Peyer's patch (tissue), 4 donors: Measurements from ENCODE around the gene VPS13A. TPM values are rescaled to one million over a fixed set of nuclear protein-coding genes. Genes with fewer than 3 reads are reported as not detected.

Experiments
- DNase-seq, 3 donors: peaks; one replicate each; pipeline ENCODE4 v3.0.0-alpha.2; 2017 to 2019
- H3K27ac ChIP-seq, 4 donors: fragments of 200-600 bp; sonication (generic); one replicate each; pipeline ENCODE4 v1.5.1; 2016 to 2019
- H3K27me3 ChIP-seq, 2 donors: fragments of 200-600 bp; sonication (generic); one replicate each; pipeline ENCODE4 v1.5.1; 2019
- H3K36me3 ChIP-seq, 3 donors: fragments of 200-600 bp; sonication (generic); one replicate each; pipeline ENCODE4 v1.5.1; 2016 to 2019
- H3K4me1 ChIP-seq, 4 donors: fragments of 200-600 bp; sonication (generic); one replicate each; pipeline ENCODE4 v1.5.1; 2016 to 2019
- H3K4me3 ChIP-seq, 4 donors: fragments of 200-600 bp; sonication (generic); 1 replicate in 3 of 4; 2 replicates in 1 of 4; pipeline ENCODE4 v1.5.1; 2016 to 2019; ENCODE audit warnings: mild to moderate bottlenecking in 1 of 4
- H3K9me3 ChIP-seq, 4 donors: fragments of 200-600 bp; sonication (generic); one replicate each; pipeline ENCODE4 v1.5.1; 2016 to 2019; ENCODE audit warnings: mild to moderate bottlenecking in 1 of 4
- POLR2A ChIP-seq, 2 donors: fragments of 450-650 bp; IDR thresholded peaks; one replicate each; pipeline ENCODE4 v1.5.1; 2017; ENCODE audit warnings: antibody characterized with exemption in 2 of 2, mild to moderate bottlenecking in 2 of 2, moderate library complexity in 2 of 2
- total RNA-seq, 4 donors: library from RNA; depleted of rRNA; stranded (reverse); fragments of >200 nt; gene quantifications; one replicate each; pipeline ENCODE4 v1.1.0, GENCODE V29; 2016
- TF ChIP-seq, protein P1 (sequence below), 6 experiments: fragments of 450-650 bp in 4 of 6; fragments of 200-600 bp in 2 of 6; sonication (generic) in 1 of 6; IDR thresholded peaks; one replicate each; pipeline ENCODE4 v1.5.1; 2017 to 2019; ENCODE audit warnings: antibody characterized with exemption in 6 of 6, mild to moderate bottlenecking in 3 of 6, moderate library complexity in 1 of 6

The VPS13A gene
- total RNA-seq, 4 donors from 2014 or later: 81.7 to 197 (median 169) TPM

DNA sequence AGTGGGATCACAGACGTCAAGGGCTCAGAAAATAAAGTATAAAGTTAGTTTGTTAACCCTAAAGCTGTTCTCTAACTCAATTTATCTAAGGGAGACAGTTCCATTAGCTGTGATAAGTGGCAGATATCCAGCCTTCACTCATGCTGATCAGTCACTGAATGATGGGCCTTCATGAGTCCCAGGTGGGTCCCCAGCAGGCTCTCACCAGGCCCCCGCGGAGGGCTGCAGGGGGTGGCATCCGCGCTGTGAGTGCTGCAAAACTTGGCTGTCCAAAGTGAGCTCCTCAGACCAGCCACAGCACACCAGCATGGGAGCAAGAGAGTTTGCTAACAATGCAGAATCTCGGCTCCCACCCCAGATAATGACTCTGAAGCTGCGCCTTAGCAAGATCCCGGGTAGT, 283.6 kb downstream of the VPS13A start:
- Histone ChIP-seq H3K4me1 (no peaks in the 10 kb centered on the region), H3K27ac (no peak overlapping the region), H3K27me3 (no peaks in the 10 kb centered on the region), H3K4me3 (no peak overlapping the region), H3K36me3 (no peaks in the 10 kb centered on the region), H3K9me3 (no peaks in the 10 kb centered on the region)
- no peak for DNase-seq
- no peak for TF ChIP-seq POLR2A (IDR thresholded peaks at IDR 0.05)
- TF ChIP-seq, protein P1, sequence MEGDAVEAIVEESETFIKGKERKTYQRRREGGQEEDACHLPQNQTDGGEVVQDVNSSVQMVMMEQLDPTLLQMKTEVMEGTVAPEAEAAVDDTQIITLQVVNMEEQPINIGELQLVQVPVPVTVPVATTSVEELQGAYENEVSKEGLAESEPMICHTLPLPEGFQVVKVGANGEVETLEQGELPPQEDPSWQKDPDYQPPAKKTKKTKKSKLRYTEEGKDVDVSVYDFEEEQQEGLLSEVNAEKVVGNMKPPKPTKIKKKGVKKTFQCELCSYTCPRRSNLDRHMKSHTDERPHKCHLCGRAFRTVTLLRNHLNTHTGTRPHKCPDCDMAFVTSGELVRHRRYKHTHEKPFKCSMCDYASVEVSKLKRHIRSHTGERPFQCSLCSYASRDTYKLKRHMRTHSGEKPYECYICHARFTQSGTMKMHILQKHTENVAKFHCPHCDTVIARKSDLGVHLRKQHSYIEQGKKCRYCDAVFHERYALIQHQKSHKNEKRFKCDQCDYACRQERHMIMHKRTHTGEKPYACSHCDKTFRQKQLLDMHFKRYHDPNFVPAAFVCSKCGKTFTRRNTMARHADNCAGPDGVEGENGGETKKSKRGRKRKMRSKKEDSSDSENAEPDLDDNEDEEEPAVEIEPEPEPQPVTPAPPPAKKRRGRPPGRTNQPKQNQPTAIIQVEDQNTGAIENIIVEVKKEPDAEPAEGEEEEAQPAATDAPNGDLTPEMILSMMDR (IDR thresholded peaks at IDR 0.05): no peak

DNA sequence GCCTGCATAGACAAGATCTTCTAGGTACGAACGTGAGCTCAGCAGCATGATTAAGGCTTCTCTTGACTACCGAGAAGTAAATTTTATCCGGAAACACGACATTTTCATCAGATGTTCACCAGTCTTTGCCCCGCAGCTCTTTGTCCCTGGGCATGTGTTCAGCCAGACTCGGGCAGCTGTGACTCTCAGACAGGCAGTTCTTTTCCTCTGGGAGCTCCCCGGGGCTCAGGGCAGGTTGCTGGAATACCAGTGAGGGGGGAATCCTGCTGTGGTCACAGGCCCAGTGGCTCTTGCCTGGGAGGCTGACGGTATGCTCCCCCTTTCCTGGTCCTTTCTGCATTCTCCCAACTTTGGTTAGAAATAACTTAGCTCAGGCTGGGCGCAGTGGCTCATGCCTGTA, 284.7 kb downstream of the VPS13A start:
- H3K4me3 ChIP-seq: no peak overlapping the region
- H3K27me3 ChIP-seq: no peaks in the 10 kb centered on the region
- H3K36me3 ChIP-seq: no peaks in the 10 kb centered on the region
- no peak overlapping the region for H3K27ac ChIP-seq
- TF ChIP-seq, protein P1 (IDR thresholded peaks at IDR 0.05): no peak
- no peak for TF ChIP-seq POLR2A (IDR thresholded peaks at IDR 0.05)
- no peak for DNase-seq
- H3K4me1 ChIP-seq: no peaks in the 10 kb centered on the region
- no peaks in the 10 kb centered on the region for H3K9me3 ChIP-seq

DNA sequence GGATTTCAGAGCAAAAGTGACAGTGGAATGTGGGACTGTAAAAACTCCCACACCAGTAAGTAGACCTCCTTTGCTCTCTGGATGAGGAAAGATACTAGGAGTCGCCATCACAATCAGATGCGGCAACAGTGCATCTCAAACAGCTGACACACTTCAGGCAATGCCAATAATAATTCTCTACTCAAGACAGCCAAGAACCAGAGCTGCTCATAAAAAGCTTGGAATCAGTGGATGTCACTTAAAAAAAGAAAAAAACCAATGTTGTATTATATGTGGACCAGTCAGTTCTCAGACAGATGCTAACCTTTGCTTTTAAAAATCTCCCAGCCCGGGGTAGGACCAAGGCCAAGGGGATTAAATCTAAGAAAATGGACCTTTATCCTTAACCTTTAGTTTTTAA, 285.8 kb downstream of the VPS13A start:
- Histone ChIP-seq H3K4me3 (no peak overlapping the region), H3K4me1 (no peaks in the 10 kb centered on the region), H3K9me3 (no peaks in the 10 kb centered on the region), H3K27ac (no peak overlapping the region), H3K36me3 (no peaks in the 10 kb centered on the region), H3K27me3 (no peaks in the 10 kb centered on the region)
- TF ChIP-seq, protein P1 (IDR thresholded peaks at IDR 0.05): no peak
- TF ChIP-seq POLR2A (IDR thresholded peaks at IDR 0.05): no peak
- no peak for DNase-seq

GRCh38 chr9:77464661-77465060, 287.3 kb downstream of the VPS13A start:
- no peaks in the 10 kb centered on the region for H3K9me3 ChIP-seq
- H3K4me1 ChIP-seq: no peaks in the 10 kb centered on the region
- TF ChIP-seq, protein P1 (IDR thresholded peaks at IDR 0.05): no peak
- TF ChIP-seq POLR2A (IDR thresholded peaks at IDR 0.05): no peak
- no peak overlapping the region for H3K27ac ChIP-seq
- no peaks in the 10 kb centered on the region for H3K27me3 ChIP-seq
- no peak for DNase-seq
- no peaks in the 10 kb centered on the region for H3K36me3 ChIP-seq
- no peak overlapping the region for H3K4me3 ChIP-seq

DNA sequence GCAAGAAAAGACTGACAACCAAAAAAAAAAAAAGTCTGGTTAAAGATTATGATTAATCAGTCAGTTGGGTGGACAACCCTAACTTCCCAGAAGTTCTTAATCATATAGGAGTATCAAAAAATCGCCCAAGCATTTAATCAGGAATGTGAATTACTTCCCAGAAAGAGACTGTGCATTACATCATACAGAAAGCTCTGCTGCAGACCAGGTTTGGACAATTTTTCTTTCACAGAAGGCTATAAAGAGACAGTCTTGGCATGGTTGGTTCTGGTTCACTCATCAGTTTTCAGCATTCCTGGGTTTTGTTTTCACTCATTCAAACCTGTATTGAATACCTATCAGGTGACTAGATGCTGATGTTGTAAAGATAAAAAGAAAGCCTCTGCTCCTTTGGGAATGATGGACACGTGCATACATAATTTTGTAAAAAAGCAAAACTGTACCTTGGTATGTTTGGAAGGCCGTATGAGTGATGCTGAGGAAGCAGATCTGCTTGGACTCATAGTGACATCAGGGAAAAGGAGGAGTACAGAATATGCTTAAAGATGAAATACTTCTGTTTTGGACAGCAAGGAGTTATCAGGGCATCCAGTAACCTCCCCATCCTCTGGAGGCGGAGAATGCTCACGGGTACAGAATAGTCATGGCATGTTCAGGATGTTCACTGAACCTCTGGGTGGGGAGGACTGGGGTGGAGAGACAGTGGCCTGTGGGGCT, 292.3 kb downstream of the VPS13A start:
- H3K27me3 ChIP-seq: no peaks in the 10 kb centered on the region
- no peak overlapping the region for H3K4me3 ChIP-seq
- no peak for DNase-seq
- no peak overlapping the region for H3K27ac ChIP-seq
- no peak for TF ChIP-seq POLR2A (IDR thresholded peaks at IDR 0.05)
- TF ChIP-seq, protein P1 (IDR thresholded peaks at IDR 0.05): no peak
- H3K4me1 ChIP-seq: no peaks in the 10 kb centered on the region
- no peaks in the 10 kb centered on the region for H3K9me3 ChIP-seq
- H3K36me3 ChIP-seq: no peaks in the 10 kb centered on the region

Other genes with a start within 250 kb of the VPS13A start
- not detected for gene FOXB2, start 157.9 kb upstream of the VPS13A start, total RNA-seq